Putamen (tissue), 1 donor: ENCODE results near the gene AKAP8L.
"Not testable (repeated sequence)": the region's sequence is repeated elsewhere in the genome, so short reads cannot be mapped to it uniquely, and the experiment has no call there.

Experiments used
- DNase-seq: peaks from one replicate; pipeline ENCODE4 v3.0.0-alpha.2; 2016; ENCODE audit warnings: low spot score

Gene AKAP8L

GRCh38 chr19:15417699-15418098 lies 1.1 kb downstream of the AKAP8L start:
- DNase-seq: no peak

- no peak for DNase-seq
These were observed 6.0 kb downstream of the AKAP8L start for GRCh38 chr19:15412832-15413231.

DNA sequence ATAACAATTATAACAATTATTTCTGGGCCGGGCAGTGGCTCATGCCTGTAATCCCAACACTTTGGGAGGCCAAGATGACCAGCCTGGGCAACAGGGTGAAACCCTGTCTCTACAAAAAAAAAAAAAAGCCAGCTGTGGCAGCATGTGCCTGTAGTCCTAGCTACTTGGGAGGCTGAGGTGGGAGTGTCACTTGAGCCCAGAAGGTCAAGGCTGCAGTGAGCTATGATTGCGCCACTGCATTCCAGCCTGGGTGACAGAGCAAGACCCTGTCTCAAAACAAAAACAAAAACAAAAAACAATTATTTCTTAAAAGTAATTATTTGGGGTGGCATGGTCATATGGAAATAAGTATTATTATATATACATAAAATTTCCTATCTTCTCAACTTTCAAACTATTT lies 7.4 kb downstream of the AKAP8L start:
- not testable (repeated sequence) for DNase-seq

DNA sequence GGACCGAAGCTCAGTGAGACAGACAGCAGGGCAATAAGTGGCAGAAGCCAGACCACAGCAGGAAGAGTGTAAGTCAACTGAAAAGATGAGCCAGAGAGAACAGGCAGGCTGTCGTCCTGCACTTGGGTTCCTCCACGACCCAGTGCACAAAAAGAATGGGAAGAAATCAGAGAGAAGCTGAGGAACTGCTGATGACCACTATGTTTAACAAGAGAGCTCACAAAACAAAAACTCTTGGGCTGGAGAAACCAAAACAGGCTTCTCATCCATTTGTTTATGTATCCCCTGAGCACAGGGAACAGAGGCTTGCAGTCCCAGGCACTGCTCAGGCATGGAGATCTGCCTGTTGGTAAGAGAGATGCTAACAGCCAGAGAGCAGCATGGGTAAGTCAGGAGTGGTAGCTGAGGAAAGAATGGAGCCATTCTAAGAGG lies 14.0 kb downstream of the AKAP8L start:
- no peak for DNase-seq

DNA sequence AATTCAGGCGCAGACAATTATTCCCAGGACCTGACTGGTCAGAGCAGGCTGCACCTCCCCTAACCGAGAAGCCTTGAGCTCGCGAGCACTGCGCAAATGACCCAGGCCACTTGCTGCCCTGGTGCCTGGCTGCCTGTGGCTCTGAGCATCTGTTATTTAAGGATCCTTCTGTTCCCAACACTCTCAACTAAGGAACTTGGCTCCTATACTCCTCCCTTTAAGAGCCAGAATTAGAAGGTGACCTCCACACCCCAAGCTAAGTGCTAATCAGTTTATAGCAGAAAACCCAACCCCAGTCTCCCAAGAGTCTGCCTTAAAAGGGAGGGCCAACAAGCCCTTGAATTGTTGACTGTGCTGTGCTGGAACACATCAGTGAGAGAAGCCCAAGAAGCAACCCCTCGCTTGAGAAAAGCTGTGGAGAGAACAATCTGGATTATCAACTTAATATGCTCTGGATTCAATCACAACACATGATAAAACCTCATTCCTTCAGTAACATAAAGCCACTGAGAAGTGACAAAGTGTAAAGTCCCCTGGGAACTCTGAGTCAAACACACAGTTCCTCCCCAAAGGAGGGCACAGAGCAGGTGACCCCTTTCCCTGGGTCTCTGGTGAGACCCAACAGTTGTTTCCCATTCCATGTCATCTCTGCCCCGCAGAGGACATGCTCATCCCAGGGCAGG lies 14.6 kb downstream of the AKAP8L start:
- no peak for DNase-seq

- DNase-seq: no peak
These were observed 15.6 kb downstream of the AKAP8L start for GRCh38 chr19:15403151-15403531.

DNA sequence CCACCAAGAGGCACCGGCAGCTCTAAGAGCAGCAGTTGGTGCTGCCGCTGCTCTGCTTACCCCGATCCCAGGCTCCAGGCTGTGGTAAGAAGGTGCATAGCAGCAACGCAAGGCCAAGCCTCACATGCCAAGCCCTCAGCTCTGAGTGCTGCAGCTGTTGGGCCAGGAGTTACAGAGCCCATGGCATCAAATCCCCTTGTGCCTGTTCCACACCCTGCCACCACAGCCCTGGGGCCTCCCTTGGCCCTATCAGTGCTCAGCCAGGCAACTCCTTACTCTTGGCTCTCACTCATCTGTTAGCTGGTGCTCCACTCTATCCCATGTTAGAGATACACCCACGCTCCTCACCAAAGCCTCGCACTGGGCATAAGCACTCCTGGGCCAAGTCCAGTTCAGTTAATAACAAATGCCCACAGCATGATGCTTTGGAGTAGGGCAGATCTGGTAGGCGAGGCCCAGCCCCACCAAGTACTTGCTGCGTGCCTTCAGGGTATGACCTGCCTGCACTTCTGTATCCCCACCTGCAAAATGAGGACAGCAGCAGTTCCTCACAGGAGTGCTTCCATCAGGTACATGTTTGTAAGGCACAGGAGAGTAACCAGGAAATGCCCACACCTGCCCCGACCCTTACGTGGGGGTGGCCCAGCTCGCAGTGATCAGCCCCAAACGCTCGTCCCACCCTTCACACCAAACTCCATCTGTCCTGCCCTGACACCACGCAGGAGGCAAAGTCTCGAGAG lies 16.2 kb downstream of the AKAP8L start:
- no peak for DNase-seq

GRCh38 chr19:15401397-15401710 lies 17.4 kb downstream of the AKAP8L start:
- DNase-seq: no peak

DNA sequence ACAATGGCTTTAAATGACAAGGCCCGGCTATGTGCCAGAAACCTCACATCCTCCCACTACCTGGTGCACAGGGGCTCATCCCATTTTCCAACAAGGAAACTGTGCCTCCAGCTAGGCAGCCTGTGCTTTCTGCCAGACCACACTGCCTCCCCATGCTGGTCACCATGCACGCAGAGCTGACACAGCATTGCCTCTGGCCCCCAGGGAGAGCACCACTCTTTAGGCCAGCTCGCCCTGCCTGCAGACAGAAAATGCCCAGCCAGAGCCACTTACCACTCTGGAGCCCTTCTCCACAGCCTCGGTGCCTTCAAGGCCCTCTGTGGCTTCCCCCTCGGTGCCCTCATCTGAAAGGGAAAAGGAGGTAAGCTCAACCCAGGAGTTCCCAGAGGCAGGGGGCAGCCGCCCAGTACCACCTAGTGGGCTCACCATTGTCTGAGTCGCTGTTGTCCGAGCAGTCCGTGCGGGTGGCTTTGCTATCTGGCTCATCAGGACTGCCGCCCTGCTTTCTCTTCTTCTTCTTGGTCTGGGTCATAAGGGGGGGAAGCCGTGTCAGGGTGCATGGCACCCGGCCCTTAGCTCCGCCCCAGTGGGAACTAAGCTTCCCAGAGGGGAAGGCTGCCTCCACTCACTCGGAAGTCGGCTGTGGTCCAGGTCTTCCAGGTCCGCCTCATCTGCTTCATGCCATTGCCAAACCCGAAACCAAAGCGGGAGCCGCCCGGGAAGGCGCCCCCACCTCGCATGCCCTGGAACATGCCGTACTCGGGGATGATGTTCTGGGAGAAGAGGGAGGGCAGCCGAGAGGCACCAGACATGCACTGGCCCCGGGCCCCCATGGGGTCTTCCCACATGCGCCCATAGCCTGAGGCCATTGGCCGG lies 18.0 kb downstream of the AKAP8L start:
- no peak for DNase-seq

- DNase-seq: no peak
These were observed 19.2 kb downstream of the AKAP8L start for GRCh38 chr19:15399635-15400034.

GRCh38 chr19:15399234-15399515 lies 19.6 kb downstream of the AKAP8L start:
- DNase-seq: no peak

GRCh38 chr19:15398501-15399233 lies 20.1 kb downstream of the AKAP8L start:
- DNase-seq: no peak

GRCh38 chr19:15397782-15398181 lies 21.0 kb downstream of the AKAP8L start:
- no peak for DNase-seq

- no peak for DNase-seq
These were observed 21.6 kb downstream of the AKAP8L start for GRCh38 chr19:15397236-15397635.

DNA sequence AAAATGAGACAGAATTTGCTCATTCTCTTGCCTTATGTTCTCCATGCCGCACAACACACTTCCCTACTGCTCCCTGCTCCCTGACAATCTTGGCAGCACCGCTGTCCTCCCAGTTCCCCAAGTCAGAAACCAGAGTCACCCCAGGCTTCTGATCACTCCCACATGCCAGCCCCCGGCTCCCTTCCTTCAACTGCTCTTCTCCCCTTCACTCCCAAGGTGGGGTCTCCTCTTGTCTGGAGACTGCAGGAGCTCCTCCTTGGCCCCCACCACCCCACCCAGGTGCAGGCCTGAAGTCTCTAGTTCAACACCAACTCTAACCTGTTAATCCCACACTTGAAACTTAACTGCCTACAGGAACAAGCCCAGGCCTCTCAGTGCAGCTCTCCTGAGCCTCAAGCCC lies 22.4 kb downstream of the AKAP8L start:
- DNase-seq: no peak

- DNase-seq: not testable (repeated sequence)
These were observed 23.5 kb downstream of the AKAP8L start for GRCh38 chr19:15395251-15395650.

DNA sequence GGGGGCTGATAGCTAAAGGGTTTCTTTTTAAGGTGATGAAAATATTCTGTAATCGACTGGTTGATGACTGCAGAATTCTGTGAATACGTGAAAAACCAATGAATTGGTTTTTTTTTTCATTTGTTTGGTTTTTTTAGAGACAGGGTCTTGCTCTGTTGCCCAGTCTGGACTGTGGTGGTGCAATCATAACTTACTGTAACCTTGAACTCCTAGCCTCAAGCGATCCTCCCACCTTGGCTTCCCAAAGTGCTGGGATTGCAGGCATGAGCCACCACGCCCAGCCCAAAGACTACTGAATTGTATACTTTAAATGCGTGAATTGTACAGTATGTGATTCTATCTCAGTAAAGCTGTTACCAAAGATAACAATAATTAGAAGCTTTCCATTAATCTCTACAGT lies 24.4 kb downstream of the AKAP8L start:
- no peak for DNase-seq

GRCh38 chr19:15393963-15394362 lies 24.8 kb downstream of the AKAP8L start:
- DNase-seq: no peak

DNA sequence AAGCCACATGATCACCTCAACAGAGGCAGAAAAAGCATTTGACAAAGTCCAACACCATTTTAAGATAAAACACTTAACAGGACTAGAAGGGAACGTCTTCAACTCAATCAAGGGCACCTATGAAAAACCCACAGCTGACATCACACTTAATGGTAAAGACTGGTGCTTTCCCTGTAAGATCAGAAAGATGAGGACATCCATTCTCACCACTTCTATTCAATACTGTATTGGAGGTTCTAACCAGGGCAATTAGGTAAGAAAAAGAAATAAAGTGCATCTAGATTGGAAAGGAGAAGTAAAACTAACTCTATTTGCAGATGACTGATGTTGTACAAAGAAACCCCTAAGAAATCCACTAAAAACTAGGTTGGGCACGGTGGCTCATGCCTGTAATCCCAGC lies 28.0 kb downstream of the AKAP8L start:
- DNase-seq: no peak

- no peak for DNase-seq
These were observed 36.9 kb downstream of the AKAP8L start for GRCh38 chr19:15381864-15382263.

GRCh38 chr19:15381429-15381828 lies 37.4 kb downstream of the AKAP8L start:
- DNase-seq: no peak

DNA sequence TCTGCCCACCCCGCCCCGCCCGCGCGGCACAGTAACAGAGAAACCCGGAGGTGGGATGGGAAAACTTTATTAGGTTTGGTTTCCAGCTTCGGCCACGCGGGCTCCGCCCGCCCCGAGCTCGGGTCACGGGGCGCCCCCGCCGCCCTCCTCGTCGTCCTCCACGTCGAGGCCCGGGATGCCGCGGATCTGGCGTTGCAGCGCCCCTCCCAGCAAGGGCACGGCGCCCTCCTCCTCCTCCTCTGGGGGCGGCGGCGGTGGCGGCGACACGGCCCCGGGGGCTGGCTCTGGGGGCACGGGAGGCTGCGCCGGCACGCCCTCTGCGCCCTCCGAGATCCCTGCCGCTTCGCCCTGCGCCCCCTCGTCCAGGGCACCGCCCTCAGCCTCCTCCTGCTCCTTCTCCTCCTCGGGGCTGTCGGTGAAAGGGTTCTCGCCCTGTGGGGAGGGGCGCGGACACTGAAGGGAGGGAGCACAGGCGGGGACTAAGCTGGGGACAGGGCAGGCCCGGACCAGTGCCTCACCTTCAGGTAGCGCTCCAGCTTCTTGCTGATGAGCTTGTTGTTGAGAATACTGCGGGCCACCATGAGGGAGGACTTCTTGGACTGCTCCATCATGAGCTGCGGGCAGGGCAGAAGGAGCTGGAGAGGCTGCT lies 38.7 kb downstream of the AKAP8L start:
- no peak for DNase-seq
